NCI-H69 (cell line): ENCODE measurements around the gene TIMM44.

Experiments
- DNase-seq: peaks from one replicate; lab custom pipeline; 2025; lab: John Stamatoyannopoulos, UW

The TIMM44 gene

GRCh38 chr19:7943444-7944176, at the start of gene TIMM44:
Gene TIMM44, minus strand, starts transcription at chr19:7943666. Its CDS starts 15 bp downstream, at chr19:7943651.
- peak; percentile 100 for DNase-seq

GRCh38 chr19:7992575-7992974, 49.1 kb upstream of the TIMM44 start:
- DNase-seq: no peak

GRCh38 chr19:7989071-7989575, 45.7 kb upstream of the TIMM44 start:
- DNase-seq: no peak

GRCh38 chr19:7988307-7988706, 44.8 kb upstream of the TIMM44 start:
- peak; percentile 22 for DNase-seq

GRCh38 chr19:7987114-7987768, 43.8 kb upstream of the TIMM44 start:
- DNase-seq: no peak

GRCh38 chr19:7986321-7987113, 43.1 kb upstream of the TIMM44 start:
- DNase-seq: no peak

GRCh38 chr19:7985481-7985911, 42.0 kb upstream of the TIMM44 start:
- no peak for DNase-seq

- no peak for DNase-seq
Measured at GRCh38 chr19:7983995-7984837, 40.8 kb upstream of the TIMM44 start.

- DNase-seq: no peak
Measured at GRCh38 chr19:7983286-7983950, 40.0 kb upstream of the TIMM44 start.

GRCh38 chr19:7982651-7983099, 39.2 kb upstream of the TIMM44 start:
- DNase-seq: no peak

- no peak for DNase-seq
Measured at GRCh38 chr19:7982103-7982502, 38.6 kb upstream of the TIMM44 start.

GRCh38 chr19:7981661-7982060, 38.2 kb upstream of the TIMM44 start:
- no peak for DNase-seq

GRCh38 chr19:7981199-7981598, 37.7 kb upstream of the TIMM44 start:
- DNase-seq: no peak

- no peak for DNase-seq
Measured at GRCh38 chr19:7980635-7981121, 37.2 kb upstream of the TIMM44 start.

GRCh38 chr19:7980168-7980567, 36.7 kb upstream of the TIMM44 start:
- no peak for DNase-seq

- DNase-seq: no peak
Measured at GRCh38 chr19:7979559-7979958, 36.1 kb upstream of the TIMM44 start.

GRCh38 chr19:7979011-7979410, 35.5 kb upstream of the TIMM44 start:
- no peak for DNase-seq

- DNase-seq: no peak
Measured at GRCh38 chr19:7978179-7978825, 34.8 kb upstream of the TIMM44 start.

GRCh38 chr19:7977723-7978040, 34.2 kb upstream of the TIMM44 start:
- DNase-seq: no peak

GRCh38 chr19:7977021-7977722, 33.7 kb upstream of the TIMM44 start:
- DNase-seq: no peak
